NCI-H526 treated with DMSO at 0.1 percent for 48 hours (cell line): ENCODE results near the gene BABAM2.

ENCODE experiments used
- DNase-seq: peaks from one replicate; lab custom pipeline; 2025; lab: John Stamatoyannopoulos, UW

The BABAM2 gene

GRCh38 chr2:28378679-28379584 lies 488.4 kb downstream of the BABAM2 start:
- no peak for DNase-seq

- no peak for DNase-seq
These were observed 489.7 kb downstream of the BABAM2 start for GRCh38 chr2:28380219-28380618.

GRCh38 chr2:28381225-28382180 lies 491.0 kb downstream of the BABAM2 start:
- no peak for DNase-seq

GRCh38 chr2:28382755-28383154 lies 492.2 kb downstream of the BABAM2 start:
- no peak for DNase-seq

- DNase-seq, result no peak
These were observed 496.8 kb downstream of the BABAM2 start for GRCh38 chr2:28387082-28387960.
